Esophagus squamous epithelium (tissue), 5 donors: ENCODE measurements around the gene SPNS2. TPM values are rescaled to one million over a fixed set of nuclear protein-coding genes. Genes with fewer than 3 reads are reported as not detected.

Experiments used
- DNase-seq: peaks from one replicate; lab custom pipeline; 2025; lab: John Stamatoyannopoulos, UW
- H3K27ac ChIP-seq, 4 donors: fragments of 200-600 bp; sonication (generic); one replicate each; pipeline ENCODE4 v1.5.1; 2016 to 2019; ENCODE audit warnings: mild to moderate bottlenecking in 1 of 4
- H3K27me3 ChIP-seq, 4 donors: fragments of 200-600 bp; sonication (generic); 1 replicate in 3 of 4; 2 replicates in 1 of 4; pipeline versions ENCODE4 v1.5.1 to v1.6.0; 2017 to 2021; ENCODE audit warnings: antibody characterized with exemption in 1 of 4
- H3K36me3 ChIP-seq, 3 donors: fragments of 200-600 bp; sonication (generic); one replicate each; pipeline ENCODE4 v1.5.1; 2016 to 2019
- H3K4me1 ChIP-seq, 3 donors: fragments of 200-600 bp; sonication (generic); one replicate each; pipeline ENCODE4 v1.5.1; 2017 to 2019
- H3K4me3 ChIP-seq, 4 donors: fragments of 200-600 bp; sonication (generic); 1 replicate in 3 of 4; 2 replicates in 1 of 4; pipeline ENCODE4 v1.5.1; 2016 to 2019; ENCODE audit warnings: mild to moderate bottlenecking in 2 of 4, moderate library complexity in 1 of 4
- H3K9me3 ChIP-seq, 3 donors: fragments of 200-600 bp; sonication (generic); one replicate each; pipeline ENCODE4 v1.5.1; 2016 to 2019
- POLR2A ChIP-seq, 4 donors: fragments of 450-650 bp; IDR thresholded peaks; one replicate each; pipeline ENCODE4 v1.6.1; 2017; ENCODE audit warnings: antibody characterized with exemption in 4 of 4, mild to moderate bottlenecking in 4 of 4, moderate library complexity in 3 of 4
- WGBS, 2 donors: methylation state at CpG; one replicate each; pipeline ENCODE4 v1.1.5; 2018; 5-methylcytosine and 5-hydroxymethylcytosine counted together
- intact Hi-C: fragments of 100-400 bp; cut with DNase I; formaldehyde crosslinking; loops from one replicate; pipeline ENCODE4 v1.15.0; 2022
- total RNA-seq, 4 donors: library from RNA; depleted of rRNA; stranded (reverse); fragments of >200 nt; gene quantifications; one replicate each; pipeline ENCODE4 v1.1.0, GENCODE V29; 2016
- TF ChIP-seq, protein P1 (sequence below), 6 experiments: fragments of 450-650 bp in 4 of 6; fragments of 200-600 bp in 2 of 6; sonication (generic) in 2 of 6; IDR thresholded peaks; one replicate each; pipeline ENCODE4 v1.5.1; 2016 to 2019; ENCODE audit warnings: antibody characterized with exemption in 6 of 6, mild to moderate bottlenecking in 4 of 6, moderate library complexity in 4 of 6
- donor health status: DM: yes; HTN: yes; CAD: no.

SPNS2 gene
- total RNA-seq, 4 donors from 2014 or later, result 36.8 to 66.6 (median 47.6) TPM

DNA sequence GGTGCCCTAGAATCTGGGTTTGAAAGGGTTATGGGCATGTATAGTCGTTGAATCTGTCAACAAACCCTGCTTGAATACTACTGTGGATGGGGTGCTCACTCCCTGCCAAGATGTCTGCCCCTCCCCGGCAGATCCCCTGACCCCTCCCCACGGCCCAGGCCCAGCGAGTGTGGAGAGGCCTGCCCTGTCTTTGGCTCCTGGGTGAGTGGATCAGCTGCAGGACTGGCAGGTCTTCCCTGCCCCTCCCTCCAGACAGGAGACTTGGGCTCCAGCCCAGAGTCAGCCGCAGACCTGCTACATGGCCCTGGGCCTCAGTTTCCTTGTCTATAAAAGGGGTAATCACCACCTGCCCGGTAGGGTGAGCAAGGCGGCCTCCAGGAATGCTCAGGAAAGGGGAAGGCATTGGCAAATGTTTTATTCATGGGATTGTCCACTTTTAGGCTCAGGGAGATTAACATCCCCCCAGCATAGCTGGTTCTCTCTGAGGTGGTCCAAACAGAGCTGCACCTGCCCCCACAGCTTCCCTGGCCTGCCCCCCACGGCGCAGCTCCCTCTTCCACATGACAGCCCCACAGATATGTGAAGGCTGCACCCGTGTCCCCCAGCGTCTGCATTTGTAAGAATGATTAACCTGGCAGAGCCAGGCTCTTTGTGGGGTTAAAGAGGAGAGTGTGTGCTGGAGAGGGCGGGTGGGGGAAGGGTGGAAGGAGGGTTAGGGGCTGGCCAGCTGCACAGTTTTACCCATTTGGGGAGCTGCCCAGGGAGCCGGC is 18.5 kb upstream of the SPNS2 start:
- TF ChIP-seq, protein P1, sequence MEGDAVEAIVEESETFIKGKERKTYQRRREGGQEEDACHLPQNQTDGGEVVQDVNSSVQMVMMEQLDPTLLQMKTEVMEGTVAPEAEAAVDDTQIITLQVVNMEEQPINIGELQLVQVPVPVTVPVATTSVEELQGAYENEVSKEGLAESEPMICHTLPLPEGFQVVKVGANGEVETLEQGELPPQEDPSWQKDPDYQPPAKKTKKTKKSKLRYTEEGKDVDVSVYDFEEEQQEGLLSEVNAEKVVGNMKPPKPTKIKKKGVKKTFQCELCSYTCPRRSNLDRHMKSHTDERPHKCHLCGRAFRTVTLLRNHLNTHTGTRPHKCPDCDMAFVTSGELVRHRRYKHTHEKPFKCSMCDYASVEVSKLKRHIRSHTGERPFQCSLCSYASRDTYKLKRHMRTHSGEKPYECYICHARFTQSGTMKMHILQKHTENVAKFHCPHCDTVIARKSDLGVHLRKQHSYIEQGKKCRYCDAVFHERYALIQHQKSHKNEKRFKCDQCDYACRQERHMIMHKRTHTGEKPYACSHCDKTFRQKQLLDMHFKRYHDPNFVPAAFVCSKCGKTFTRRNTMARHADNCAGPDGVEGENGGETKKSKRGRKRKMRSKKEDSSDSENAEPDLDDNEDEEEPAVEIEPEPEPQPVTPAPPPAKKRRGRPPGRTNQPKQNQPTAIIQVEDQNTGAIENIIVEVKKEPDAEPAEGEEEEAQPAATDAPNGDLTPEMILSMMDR (IDR thresholded peaks at IDR 0.05), result no peak
- no peak for TF ChIP-seq POLR2A (IDR thresholded peaks at IDR 0.05)
- WGBS, 2 donors, result 60 to 62% methylated on average over 7 of the region's 13 CpGs
- Histone ChIP-seq H3K4me1 (peaks cover 10 to 53% (median 22%) of the 10 kb centered on the region in 3 donors), H3K27ac (peak overlapping the region in 1 of 4 donors; percentile 9), H3K36me3 (no peaks in the 10 kb centered on the region), H3K4me3 (no peak overlapping the region), H3K27me3 (no peaks in the 10 kb centered on the region), H3K9me3 (no peaks in the 10 kb centered on the region)
- no peak for DNase-seq
- intact Hi-C loops, result no loop called here

DNA sequence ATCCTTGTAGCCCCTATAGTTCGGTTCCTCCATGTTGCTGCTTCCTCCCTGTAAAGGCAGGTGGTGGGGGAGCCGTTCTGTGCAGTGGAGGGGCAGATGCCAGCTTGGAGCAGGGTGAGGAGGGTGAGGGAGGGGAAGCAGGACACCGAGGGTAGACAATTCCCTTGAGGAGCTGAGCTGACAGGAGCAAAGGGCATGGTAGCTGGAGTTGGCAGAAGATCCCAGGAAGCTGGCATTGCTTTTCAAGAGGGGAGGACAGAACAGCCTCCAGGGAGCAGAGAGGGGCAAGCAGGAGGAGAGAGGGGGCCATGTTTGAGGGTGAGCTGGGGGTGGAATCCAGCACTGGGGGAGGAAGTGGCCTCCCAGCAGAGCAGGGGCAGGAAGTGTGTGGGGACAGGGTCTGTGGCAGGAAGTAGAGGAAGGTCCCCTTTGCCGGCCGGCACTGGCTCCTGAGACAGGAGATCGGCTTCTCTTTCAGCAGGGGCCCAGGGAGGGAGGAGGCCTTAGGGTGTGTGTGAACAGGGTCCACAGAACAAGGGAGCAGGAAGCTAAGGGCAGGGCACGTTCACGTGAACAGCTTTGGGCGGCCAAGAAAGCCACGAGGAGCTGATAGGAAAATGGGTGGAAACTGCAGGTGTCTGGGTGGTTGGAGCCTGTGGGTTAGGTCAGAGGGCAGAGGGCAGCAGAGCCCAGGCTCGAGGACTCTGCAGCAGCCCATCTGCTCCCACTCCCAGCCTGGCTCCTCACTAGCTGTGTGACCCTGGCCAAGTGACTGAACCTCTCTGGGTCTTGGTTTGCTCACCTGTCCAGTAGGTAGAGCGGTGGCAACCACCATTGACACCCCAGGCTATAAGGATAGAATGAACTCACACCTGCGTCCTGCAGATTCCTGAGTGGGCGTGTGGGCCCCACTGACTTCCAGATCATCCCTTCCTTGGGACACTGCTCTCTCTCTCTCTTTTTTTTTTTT is 17.5 kb upstream of the SPNS2 start:
- Histone ChIP-seq H3K27me3 (no peaks in the 10 kb centered on the region), H3K36me3 (no peaks in the 10 kb centered on the region), H3K4me1 (peaks cover 5 to 46% (median 18%) of the 10 kb centered on the region in 3 donors), H3K9me3 (no peaks in the 10 kb centered on the region), H3K27ac (peak overlapping the region in 1 of 4 donors; percentile 51), H3K4me3 (no peak overlapping the region)
- intact Hi-C loops, result no loop called here
- TF ChIP-seq, protein P1 (IDR thresholded peaks at IDR 0.05), result no peak
- 40 to 50% methylated on average over 13 of the region's 14 CpGs for WGBS, 2 donors
- no peak for DNase-seq

DNA sequence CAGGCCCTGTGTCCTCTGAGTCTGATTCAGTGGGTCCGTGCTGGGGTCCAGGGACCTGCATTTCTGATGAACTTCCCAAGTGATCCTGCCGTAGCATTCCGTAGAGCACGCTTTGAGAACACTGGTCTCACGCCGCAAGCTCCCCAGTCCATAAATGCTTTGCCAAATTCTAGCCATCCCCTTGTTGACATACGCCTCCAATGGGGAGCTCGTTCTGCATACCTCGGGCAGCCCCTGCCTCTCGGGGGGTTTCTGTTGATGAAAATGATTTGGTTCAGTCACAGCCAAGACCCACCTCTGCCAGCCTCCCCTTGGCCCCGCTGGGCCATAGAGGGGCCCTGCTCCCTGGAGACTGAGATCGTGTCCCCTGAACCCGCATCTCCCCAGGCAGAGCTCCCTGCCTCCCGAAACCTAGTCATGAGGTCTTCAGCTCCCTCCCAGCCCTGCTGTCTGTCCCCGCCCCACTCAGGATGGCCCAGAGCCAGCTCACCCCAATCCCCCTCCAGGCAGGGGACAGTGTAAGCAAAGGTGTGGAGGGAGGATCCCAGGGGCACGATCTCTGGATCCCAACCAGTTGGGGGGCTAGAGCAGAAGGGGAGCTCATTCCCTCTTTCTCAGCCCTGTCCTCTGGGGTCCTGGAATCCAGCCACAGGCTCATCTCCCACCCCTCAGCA is 16.2 kb upstream of the SPNS2 start:
- Histone ChIP-seq H3K36me3 (no peaks in the 10 kb centered on the region), H3K4me3 (no peak overlapping the region), H3K27ac (peak overlapping the region in 2 of 4 donors; percentile 34 to 58), H3K27me3 (no peaks in the 10 kb centered on the region), H3K9me3 (no peaks in the 10 kb centered on the region), H3K4me1 (peaks cover 0 to 38% (median 10%) of the 10 kb centered on the region in 3 donors)
- no peak for DNase-seq
- TF ChIP-seq, protein P1 (IDR thresholded peaks at IDR 0.05), result no peak
- no peak for TF ChIP-seq POLR2A (IDR thresholded peaks at IDR 0.05)
- 84 to 85% methylated on average over 10 to 12 of the region's 16 CpGs for WGBS, 2 donors
- intact Hi-C loops, result no loop called here

DNA sequence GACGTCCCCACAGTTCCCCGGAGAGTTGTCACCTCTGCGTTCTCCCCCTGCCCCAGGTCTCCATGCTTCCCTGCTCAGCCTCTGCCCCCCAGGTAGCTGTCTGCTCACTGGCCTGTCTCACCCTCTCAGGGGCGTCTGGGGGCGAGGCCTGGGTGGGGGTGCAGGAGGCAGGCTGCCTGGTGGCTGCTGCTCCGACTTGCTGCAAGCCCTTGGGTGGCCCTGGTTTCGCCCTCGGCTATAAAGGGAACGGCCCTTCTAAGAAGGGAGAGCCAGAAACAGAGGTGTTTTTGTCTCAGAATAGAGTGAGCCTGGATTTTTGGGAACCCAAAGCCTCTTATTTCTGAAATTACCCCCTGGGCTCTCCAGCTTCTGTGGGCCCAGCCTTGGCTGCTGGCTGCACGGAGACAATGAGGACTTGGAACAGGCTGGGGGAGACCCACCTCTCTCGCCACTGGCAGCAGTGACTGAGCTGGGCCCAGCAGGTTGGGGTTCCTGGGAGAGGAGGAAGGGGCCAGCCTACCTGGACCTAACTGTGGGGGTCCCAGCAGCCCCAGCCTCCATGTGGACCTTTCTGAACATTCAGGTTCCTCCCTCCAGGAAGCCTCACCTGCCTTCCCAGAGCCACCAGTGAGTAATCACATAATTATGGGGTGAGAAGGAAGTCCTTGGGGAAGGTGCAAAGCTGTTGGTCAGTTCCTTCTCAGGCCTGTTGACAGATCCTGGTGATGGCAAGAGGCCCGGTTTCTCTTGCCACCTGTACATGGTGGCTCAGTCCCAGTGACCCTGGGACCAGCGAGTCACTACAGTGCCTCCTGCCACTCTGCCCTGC is 15.5 kb upstream of the SPNS2 start:
- 42 to 86% methylated on average over 2 to 5 of the region's 13 CpGs for WGBS, 2 donors
- Histone ChIP-seq H3K9me3 (no peaks in the 10 kb centered on the region), H3K36me3 (no peaks in the 10 kb centered on the region), H3K27me3 (no peaks in the 10 kb centered on the region), H3K4me3 (no peak overlapping the region), H3K27ac (peak overlapping the region in 3 of 4 donors; percentile 15 to 58 (median 34)), H3K4me1 (peaks cover 0 to 36% (median 10%) of the 10 kb centered on the region in 3 donors)
- TF ChIP-seq POLR2A (IDR thresholded peaks at IDR 0.05), result no peak
- TF ChIP-seq, protein P1 (IDR thresholded peaks at IDR 0.05), result no peak
- intact Hi-C loops, result no loop called here
- no peak for DNase-seq
